GM12878 (cell line): ENCODE measurements around the gene SERPINB6. TPM values are rescaled to one million over a fixed set of nuclear protein-coding genes. Genes with fewer than 3 reads are reported as not detected.
A peak's percentile ranks its signal among the peaks of the same experiment; 100 is the strongest.

Experiments used
- BCL11A ChIP-seq: IDR thresholded peaks from 2 replicates; pipeline ENCODE4 v1.6.1; 2011; ENCODE audit warnings: low read depth, low read length
- BHLHE40 ChIP-seq, 2 experiments: fragments of 450-650 bp in 1 of 2; IDR thresholded peaks; 2 replicates each; pipeline ENCODE4 v1.6.1; 2011 to 2017; ENCODE audit warnings: low read depth in 2 of 2, borderline replicate concordance in 1 of 2, improper control_type of control experiment in 1 of 2, low read length in 1 of 2, mild to moderate bottlenecking in 1 of 2
- CBX3 ChIP-seq: fragments of 200-600 bp; sonication (generic); IDR thresholded peaks from 2 replicates; pipeline ENCODE4 v1.6.1; 2016; ENCODE audit warnings: low read depth, borderline replicate concordance
- CHD4 ChIP-seq: fragments of 200-600 bp; sonication (generic); IDR thresholded peaks from 2 replicates; pipeline ENCODE4 v1.6.1; 2016; ENCODE audit warnings: mild to moderate bottlenecking
- ESRRA ChIP-seq: IDR thresholded peaks from 2 replicates; pipeline ENCODE4 v1.6.1; 2012; ENCODE audit warnings: mild to moderate bottlenecking, low read length, improper control_type of control experiment
- FOXK2 ChIP-seq: fragments of 450-650 bp; IDR thresholded peaks from 2 replicates; pipeline ENCODE4 v1.6.1; 2017; ENCODE audit warnings: mild to moderate bottlenecking, moderate library complexity
- FOXM1 ChIP-seq: IDR thresholded peaks from 2 replicates; pipeline ENCODE4 v1.6.1; 2012; ENCODE audit warnings: low read depth, mild to moderate bottlenecking, inconsistent platforms, low read length, moderate library complexity
- IKZF1 ChIP-seq: fragments of 450-650 bp; conservative IDR thresholded peaks from 2 replicates; pipeline ENCODE4 v1.6.1; 2017; ENCODE audit warnings: antibody characterized with exemption, mild to moderate bottlenecking
- IRF3 ChIP-seq: fragments of 450-650 bp; IDR thresholded peaks from 2 replicates; pipeline ENCODE4 v1.6.1; 2014; ENCODE audit warnings: mild to moderate bottlenecking
- KAT2A ChIP-seq: conservative IDR thresholded peaks from 2 replicates; pipeline ENCODE4 v1.6.1; 2011; ENCODE audit warnings: low read depth, low read length; ENCODE audit not compliant: control insufficient read depth
- KDM1A ChIP-seq: fragments of 200-600 bp; sonication (generic); IDR thresholded peaks from 2 replicates; pipeline ENCODE4 v1.6.1; 2016; ENCODE audit warnings: borderline replicate concordance
- MEF2A ChIP-seq: IDR thresholded peaks from 2 replicates; pipeline ENCODE4 v1.6.1; 2011; ENCODE audit warnings: low read depth, mild to moderate bottlenecking, low read length, moderate library complexity; ENCODE audit not compliant: insufficient read depth
- MTA3 ChIP-seq: IDR thresholded peaks from 2 replicates; pipeline ENCODE4 v1.6.1; 2012; ENCODE audit warnings: low read length, inconsistent platforms, borderline replicate concordance
- MYB ChIP-seq: fragments of 150-350 bp; IDR thresholded peaks from 2 replicates; pipeline ENCODE4 v1.6.1; 2014; ENCODE audit warnings: mild to moderate bottlenecking, low read depth, low read length, borderline replicate concordance
- POLR2AphosphoS5 ChIP-seq: IDR thresholded peaks from 2 replicates; pipeline ENCODE4 v1.6.1; 2011; ENCODE audit warnings: mild to moderate bottlenecking, low read length, inconsistent platforms
- RBBP5 ChIP-seq: fragments of 200-600 bp; sonication (generic); conservative IDR thresholded peaks from 2 replicates; pipeline ENCODE4 v1.6.1; 2016
- SIX5 ChIP-seq: IDR thresholded peaks from 2 replicates; pipeline ENCODE4 v1.6.1; 2011; ENCODE audit warnings: mild to moderate bottlenecking, low read depth, low read length, moderate library complexity; ENCODE audit not compliant: severe bottlenecking
- SMAD5 ChIP-seq: IDR thresholded peaks from 2 replicates; pipeline ENCODE4 v1.6.1; 2016; ENCODE audit warnings: antibody characterized with exemption, low read depth
- SMC3 ChIP-seq: IDR thresholded peaks from 2 replicates; pipeline ENCODE4 v1.6.1; 2011; ENCODE audit warnings: low read length, improper control_type of control experiment, borderline replicate concordance
- SREBF1 ChIP-seq: IDR thresholded peaks from 2 replicates; pipeline ENCODE4 v1.6.1; 2012; ENCODE audit warnings: mild to moderate bottlenecking, low read length
- SRF ChIP-seq, 2 experiments: IDR thresholded peaks; 2 replicates each; pipeline ENCODE4 v1.6.1; 2011; ENCODE audit warnings: low read depth in 2 of 2, low read length in 2 of 2, mild to moderate bottlenecking in 1 of 2, moderate library complexity in 1 of 2
- SUZ12 ChIP-seq: fragments of 200-600 bp; sonication (generic); IDR thresholded peaks from one replicate; pipeline ENCODE4 v1.6.1; 2018; ENCODE audit warnings: antibody characterized with exemption, mild to moderate bottlenecking; ENCODE audit not compliant: unreplicated experiment
- TCF7 ChIP-seq: IDR thresholded peaks from 2 replicates; pipeline ENCODE4 v1.6.1; 2014; ENCODE audit warnings: antibody characterized with exemption, borderline replicate concordance
- ZNF217 ChIP-seq: fragments of 450-650 bp; IDR thresholded peaks from 2 replicates; pipeline ENCODE4 v1.6.1; 2017; ENCODE audit warnings: antibody characterized with exemption, mild to moderate bottlenecking
- ZSCAN29 ChIP-seq: fragments of 450-650 bp; IDR thresholded peaks from 2 replicates; pipeline ENCODE4 v1.6.1; 2017; ENCODE audit warnings: mild to moderate bottlenecking, moderate library complexity
- polyA plus RNA-seq, 11 experiments: library from polyadenylated mRNA; depleted of rRNA in 4 of 11; unstranded in 6 of 11; stranded (reverse) in 5 of 11; fragments of >200 nt; fragmentation: Nextera tagmentation in 4 of 11; fragmentation: Illumina TruSeq in 1 of 11; extraction: Ambion mirVana in 4 of 11; extraction: Trizol in 1 of 11; gene quantifications; 1 replicate in 1 of 11; 2 replicates in 10 of 11; pipeline versions ENCODE4 v1.2.1 to v1.2.3, GENCODE V29; 2011 to 2016; ENCODE audit warnings: inconsistent platforms in 2 of 11, missing spikeins in 2 of 11, low read depth in 1 of 11
- total RNA-seq, 4 experiments: library from RNA; depleted of rRNA in 3 of 4; stranded (reverse); fragments of >200 nt in 3 of 4; fragmentation: Illumina TruSeq in 1 of 4; extraction: Trizol in 1 of 4; gene quantifications; 2 replicates each; pipeline versions ENCODE4 v1.2.1 to v1.2.3, GENCODE V29; 2013 to 2021
- TF ChIP-seq, protein P1 (sequence below): IDR thresholded peaks from 2 replicates; pipeline ENCODE4 v1.6.1; 2011; ENCODE audit warnings: low read depth, mild to moderate bottlenecking, low read length, moderate library complexity, borderline replicate concordance; ENCODE audit errors: extremely low read depth
- TF ChIP-seq, protein P2 (sequence below): fragments of 450-650 bp; IDR thresholded peaks from 2 replicates; pipeline ENCODE4 v1.6.1; 2017; ENCODE audit warnings: mild to moderate bottlenecking, moderate library complexity

The SERPINB6 gene
- total and polyA plus RNA-seq, 10 of the 15 experiments (the other 5 are each of a cell fraction or from before 2014, with no cell fraction given) = 0.37 to 2.2 (median 0.68) TPM; not detected in 1

GRCh38 chr6:2989332-2990247, 18.2 kb upstream of the SERPINB6 start (continued):
- no peak for TF ChIP-seq CBX3
- TF ChIP-seq SUZ12 = no peak
- peak; percentile 95 to 100 for TF ChIP-seq SRF (IDR thresholded peaks at IDR 0.05; ENCODE audit: low read depth in 2 of 2, low read length in 2 of 2)
- TF ChIP-seq ESRRA = 0 out of 2 replicates have a peak, but pooled peaks have one; percentile 43
- peak; percentile 36; the same call in 1 of the 2 replicates for TF ChIP-seq FOXM1
- TF ChIP-seq SMAD5 = no peak
- no peak for TF ChIP-seq MEF2A
- no peak for TF ChIP-seq ZNF217
- TF ChIP-seq FOXK2 = peak; percentile 97
- no peak for TF ChIP-seq TCF7
- no peak for TF ChIP-seq KDM1A
- TF ChIP-seq IKZF1 = peak; percentile 50
- peak; percentile 85 for TF ChIP-seq POLR2AphosphoS5
- TF ChIP-seq BHLHE40 (IDR thresholded peaks at IDR 0.05; ENCODE audit: borderline replicate concordance in 1 of 2, low read depth in 2 of 2, low read length in 1 of 2) = peak; percentile 94
- TF ChIP-seq SMC3 = no peak
- no peak for TF ChIP-seq MTA3
- TF ChIP-seq ZSCAN29 = no peak
- TF ChIP-seq, protein P1, sequence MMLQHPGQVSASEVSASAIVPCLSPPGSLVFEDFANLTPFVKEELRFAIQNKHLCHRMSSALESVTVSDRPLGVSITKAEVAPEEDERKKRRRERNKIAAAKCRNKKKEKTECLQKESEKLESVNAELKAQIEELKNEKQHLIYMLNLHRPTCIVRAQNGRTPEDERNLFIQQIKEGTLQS = no peak
- no peak for TF ChIP-seq SIX5
- TF ChIP-seq, protein P2, sequence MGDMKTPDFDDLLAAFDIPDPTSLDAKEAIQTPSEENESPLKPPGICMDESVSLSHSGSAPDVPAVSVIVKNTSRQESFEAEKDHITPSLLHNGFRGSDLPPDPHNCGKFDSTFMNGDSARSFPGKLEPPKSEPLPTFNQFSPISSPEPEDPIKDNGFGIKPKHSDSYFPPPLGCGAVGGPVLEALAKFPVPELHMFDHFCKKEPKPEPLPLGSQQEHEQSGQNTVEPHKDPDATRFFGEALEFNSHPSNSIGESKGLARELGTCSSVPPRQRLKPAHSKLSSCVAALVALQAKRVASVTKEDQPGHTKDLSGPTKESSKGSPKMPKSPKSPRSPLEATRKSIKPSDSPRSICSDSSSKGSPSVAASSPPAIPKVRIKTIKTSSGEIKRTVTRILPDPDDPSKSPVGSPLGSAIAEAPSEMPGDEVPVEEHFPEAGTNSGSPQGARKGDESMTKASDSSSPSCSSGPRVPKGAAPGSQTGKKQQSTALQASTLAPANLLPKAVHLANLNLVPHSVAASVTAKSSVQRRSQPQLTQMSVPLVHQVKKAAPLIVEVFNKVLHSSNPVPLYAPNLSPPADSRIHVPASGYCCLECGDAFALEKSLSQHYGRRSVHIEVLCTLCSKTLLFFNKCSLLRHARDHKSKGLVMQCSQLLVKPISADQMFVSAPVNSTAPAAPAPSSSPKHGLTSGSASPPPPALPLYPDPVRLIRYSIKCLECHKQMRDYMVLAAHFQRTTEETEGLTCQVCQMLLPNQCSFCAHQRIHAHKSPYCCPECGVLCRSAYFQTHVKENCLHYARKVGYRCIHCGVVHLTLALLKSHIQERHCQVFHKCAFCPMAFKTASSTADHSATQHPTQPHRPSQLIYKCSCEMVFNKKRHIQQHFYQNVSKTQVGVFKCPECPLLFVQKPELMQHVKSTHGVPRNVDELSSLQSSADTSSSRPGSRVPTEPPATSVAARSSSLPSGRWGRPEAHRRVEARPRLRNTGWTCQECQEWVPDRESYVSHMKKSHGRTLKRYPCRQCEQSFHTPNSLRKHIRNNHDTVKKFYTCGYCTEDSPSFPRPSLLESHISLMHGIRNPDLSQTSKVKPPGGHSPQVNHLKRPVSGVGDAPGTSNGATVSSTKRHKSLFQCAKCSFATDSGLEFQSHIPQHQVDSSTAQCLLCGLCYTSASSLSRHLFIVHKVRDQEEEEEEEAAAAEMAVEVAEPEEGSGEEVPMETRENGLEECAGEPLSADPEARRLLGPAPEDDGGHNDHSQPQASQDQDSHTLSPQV = no peak
- TF ChIP-seq CHD4 = no peak
- TF ChIP-seq MYB = no peak
- peak; percentile 93 for TF ChIP-seq SREBF1
- TF ChIP-seq RBBP5 = no peak
- no peak for TF ChIP-seq BCL11A
- TF ChIP-seq KAT2A = no peak
- 0 out of 2 replicates have a peak, but pooled peaks have one; percentile 37 for TF ChIP-seq IRF3
